DOHH2 (cell line): ENCODE data around the gene TRAF3.

ENCODE experiments used
- H3F3A ChIP-seq: fragments of 200-600 bp; sonication (generic), shearing (Covaris generic); 2 replicates; pipeline ENCODE4 v1.6.0; 2016; ENCODE audit warnings: antibody characterized with exemption, mild to moderate bottlenecking; ENCODE audit not compliant: control insufficient read depth, insufficient read depth
- H3K27ac ChIP-seq: fragments of 200-600 bp; sonication (generic); 2 replicates; pipeline ENCODE4 v1.5.1; 2014; ENCODE audit warnings: low read depth, mild to moderate bottlenecking, low read length, moderate library complexity
- H3K27me3 ChIP-seq: fragments of 200-600 bp; sonication (generic); 2 replicates; pipeline ENCODE4 v1.6.1; 2014; ENCODE audit warnings: mild to moderate bottlenecking, low read length, mixed read lengths; ENCODE audit not compliant: control insufficient read depth
- H3K36me3 ChIP-seq: fragments of 200-600 bp; sonication (generic); 2 replicates; pipeline ENCODE4 v1.6.1; 2014; ENCODE audit warnings: mild to moderate bottlenecking, low read length, moderate library complexity, mixed read lengths; ENCODE audit not compliant: control insufficient read depth
- H3K4me1 ChIP-seq: fragments of 200-600 bp; sonication (generic); 2 replicates; pipeline ENCODE4 v1.6.1; 2014; ENCODE audit warnings: mild to moderate bottlenecking, low read length, mixed read lengths; ENCODE audit not compliant: control insufficient read depth
- H3K4me2 ChIP-seq: fragments of 200-600 bp; sonication (generic); 2 replicates; pipeline ENCODE4 v1.6.0; 2014; ENCODE audit warnings: mild to moderate bottlenecking, low read length, moderate library complexity
- H3K4me3 ChIP-seq: fragments of 200-600 bp; sonication (generic); 2 replicates; pipeline ENCODE4 v1.5.1; 2014; ENCODE audit warnings: mild to moderate bottlenecking, low read length, mixed read lengths
- H3K79me2 ChIP-seq: fragments of 200-600 bp; sonication (generic); 2 replicates; pipeline ENCODE4 v1.6.1; 2014; ENCODE audit warnings: mild to moderate bottlenecking, low read length, mixed read lengths; ENCODE audit not compliant: control insufficient read depth
- H3K9me2 ChIP-seq: fragments of 200-600 bp; sonication (generic); replicated peaks from 2 replicates; pipeline ENCODE4 v1.6.1; 2014; ENCODE audit warnings: mild to moderate bottlenecking, low read length, mixed read lengths; ENCODE audit not compliant: control insufficient read depth
- H3K9me3 ChIP-seq: fragments of 200-600 bp; sonication (generic); 2 replicates; pipeline ENCODE4 v1.6.1; 2014; ENCODE audit warnings: antibody characterized with exemption, low read length, mixed read lengths; ENCODE audit not compliant: control insufficient read depth, insufficient read depth
- H4K20me1 ChIP-seq: fragments of 200-600 bp; sonication (generic); 2 replicates; pipeline ENCODE4 v1.6.0; 2014; ENCODE audit warnings: low read depth, mild to moderate bottlenecking, antibody characterized with exemption, low read length, moderate library complexity; ENCODE audit not compliant: control insufficient read depth, insufficient read depth
- EZH2phosphoT487 ChIP-seq: fragments of 200-600 bp; sonication (generic); IDR thresholded peaks from 2 replicates; pipeline ENCODE4 v1.6.1; 2017; ENCODE audit warnings: borderline replicate concordance, mild to moderate bottlenecking, antibody characterized with exemption, low read length, moderate library complexity, mixed read lengths
- TF ChIP-seq, protein P1 (sequence below): fragments of 200-600 bp; sonication (generic); IDR thresholded peaks from one replicate; pipeline ENCODE4 v1.5.1; 2014; ENCODE audit warnings: antibody characterized with exemption, mild to moderate bottlenecking, low read depth, low read length; ENCODE audit not compliant: poor library complexity, severe bottlenecking

TRAF3 gene

DNA sequence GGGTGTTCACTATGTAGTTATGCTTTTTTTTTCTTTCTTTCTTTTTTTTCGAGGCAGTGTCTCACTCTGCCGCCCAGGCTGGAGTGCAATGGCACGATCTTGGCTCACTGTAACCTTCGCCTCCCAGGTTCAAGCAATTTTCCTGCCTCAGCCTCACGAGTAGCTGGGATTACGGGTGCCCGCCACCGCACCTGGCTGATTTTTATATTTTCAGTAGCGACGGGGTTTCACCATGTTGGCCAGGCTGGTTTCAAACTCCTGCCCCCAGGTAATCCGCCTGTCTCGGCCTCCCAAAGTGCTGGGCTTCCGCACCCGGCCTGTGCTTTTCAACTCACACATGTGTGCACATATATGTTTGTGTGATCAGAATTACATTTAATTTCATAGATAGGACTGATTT, 106.3 kb downstream of the TRAF3 start:
- Histone ChIP-seq H3K79me2 (no peaks in the 10 kb centered on the region), H3K27me3 (no peaks in the 10 kb centered on the region), H3K4me1 (no peaks in the 10 kb centered on the region), H3K9me2 (no peaks in the 10 kb centered on the region), H3F3A (no peaks in the 10 kb centered on the region), H3K27ac (no peak overlapping the region), H3K4me3 (no peak overlapping the region), H4K20me1 (no peaks in the 10 kb centered on the region), H3K36me3 (peaks cover 7% of the 10 kb centered on the region; the same call in 1 of the 2 replicates), H3K9me3 (no peaks in the 10 kb centered on the region), H3K4me2 (no peak overlapping the region)
- TF ChIP-seq EZH2phosphoT487: no peak
- TF ChIP-seq, protein P1, sequence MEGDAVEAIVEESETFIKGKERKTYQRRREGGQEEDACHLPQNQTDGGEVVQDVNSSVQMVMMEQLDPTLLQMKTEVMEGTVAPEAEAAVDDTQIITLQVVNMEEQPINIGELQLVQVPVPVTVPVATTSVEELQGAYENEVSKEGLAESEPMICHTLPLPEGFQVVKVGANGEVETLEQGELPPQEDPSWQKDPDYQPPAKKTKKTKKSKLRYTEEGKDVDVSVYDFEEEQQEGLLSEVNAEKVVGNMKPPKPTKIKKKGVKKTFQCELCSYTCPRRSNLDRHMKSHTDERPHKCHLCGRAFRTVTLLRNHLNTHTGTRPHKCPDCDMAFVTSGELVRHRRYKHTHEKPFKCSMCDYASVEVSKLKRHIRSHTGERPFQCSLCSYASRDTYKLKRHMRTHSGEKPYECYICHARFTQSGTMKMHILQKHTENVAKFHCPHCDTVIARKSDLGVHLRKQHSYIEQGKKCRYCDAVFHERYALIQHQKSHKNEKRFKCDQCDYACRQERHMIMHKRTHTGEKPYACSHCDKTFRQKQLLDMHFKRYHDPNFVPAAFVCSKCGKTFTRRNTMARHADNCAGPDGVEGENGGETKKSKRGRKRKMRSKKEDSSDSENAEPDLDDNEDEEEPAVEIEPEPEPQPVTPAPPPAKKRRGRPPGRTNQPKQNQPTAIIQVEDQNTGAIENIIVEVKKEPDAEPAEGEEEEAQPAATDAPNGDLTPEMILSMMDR: no peak

DNA sequence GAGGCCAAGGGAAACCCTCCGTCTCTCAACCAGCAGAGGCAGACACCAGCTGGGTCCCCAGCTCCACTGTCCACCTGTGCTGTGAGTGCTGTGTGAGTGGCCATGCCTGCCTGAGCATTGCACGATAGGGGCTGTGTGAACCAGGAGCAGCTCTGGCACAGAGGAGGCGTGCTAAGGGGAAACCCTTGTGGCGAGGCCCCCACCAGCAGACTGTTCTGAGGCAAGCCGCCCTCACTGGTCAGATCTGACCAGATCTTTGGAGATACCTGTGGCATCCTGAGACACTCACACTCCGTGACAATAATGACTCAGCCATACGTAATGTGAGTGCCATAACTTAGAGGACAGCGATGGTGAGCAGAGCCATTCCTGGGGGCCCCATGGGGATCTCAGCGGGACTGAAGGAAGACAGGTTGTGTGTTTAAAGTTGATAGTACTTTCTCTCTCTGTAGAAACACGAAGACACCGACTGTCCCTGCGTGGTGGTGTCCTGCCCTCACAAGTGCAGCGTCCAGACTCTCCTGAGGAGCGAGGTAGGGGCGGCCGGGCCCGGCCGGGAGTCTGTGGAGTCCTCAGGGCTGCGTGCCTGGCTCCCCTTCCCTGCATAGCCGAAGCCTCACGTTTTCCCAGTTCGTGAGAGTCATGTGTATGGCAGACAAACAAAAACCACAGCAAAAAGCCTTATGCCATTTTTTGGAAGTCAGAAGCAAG, 108.6 kb downstream of the TRAF3 start:
- H3K79me2 ChIP-seq: no peaks in the 10 kb centered on the region
- H3K4me2 ChIP-seq: no peak overlapping the region
- peaks cover 14% of the 10 kb centered on the region; the same call in 1 of the 2 replicates for H3K36me3 ChIP-seq
- no peak for TF ChIP-seq EZH2phosphoT487
- TF ChIP-seq, protein P1: no peak
- H3K27me3 ChIP-seq: no peaks in the 10 kb centered on the region
- no peak overlapping the region for H3K27ac ChIP-seq
- no peaks in the 10 kb centered on the region for H3K9me2 ChIP-seq
- H4K20me1 ChIP-seq: no peaks in the 10 kb centered on the region
- H3F3A ChIP-seq: no peaks in the 10 kb centered on the region
- H3K4me3 ChIP-seq: no peak overlapping the region
- no peaks in the 10 kb centered on the region for H3K4me1 ChIP-seq
- no peaks in the 10 kb centered on the region for H3K9me3 ChIP-seq

DNA sequence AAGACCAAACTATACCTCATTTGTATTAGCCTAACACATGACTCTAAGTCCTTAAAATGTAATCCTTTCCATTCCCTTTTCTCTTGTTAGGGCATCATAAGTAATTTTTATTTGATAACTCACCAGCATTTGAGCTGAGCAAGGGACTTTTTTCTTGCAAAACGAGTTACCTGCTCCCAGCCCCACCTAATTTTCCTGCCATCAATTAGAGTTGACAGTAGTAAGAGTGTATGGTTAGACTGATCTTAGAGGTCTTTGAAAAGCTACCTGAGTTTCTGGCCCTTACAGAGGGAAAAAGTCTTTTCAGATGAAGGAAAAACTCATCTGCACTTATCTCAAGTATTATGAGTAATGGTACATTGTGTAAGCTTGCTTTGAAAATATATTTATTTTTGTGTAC, 111.5 kb downstream of the TRAF3 start:
- Histone ChIP-seq H4K20me1 (no peaks in the 10 kb centered on the region), H3K4me2 (no peak overlapping the region), H3K36me3 (peaks cover 11% of the 10 kb centered on the region; the same call in 1 of the 2 replicates), H3F3A (no peaks in the 10 kb centered on the region), H3K27me3 (no peaks in the 10 kb centered on the region), H3K9me2 (no peaks in the 10 kb centered on the region), H3K27ac (no peak overlapping the region), H3K79me2 (no peaks in the 10 kb centered on the region), H3K4me3 (no peak overlapping the region), H3K9me3 (no peaks in the 10 kb centered on the region), H3K4me1 (no peaks in the 10 kb centered on the region)
- TF ChIP-seq EZH2phosphoT487: no peak
- TF ChIP-seq, protein P1: no peak
